ENCODE measurements around the gene SYNPR.

- TF ChIP-seq CTCF (IDR thresholded peaks at IDR 0.05): no peak
- no peak for TF ChIP-seq POLR2A (IDR thresholded peaks at IDR 0.05)
Measured at GRCh38 chr3:63441262-63441661, 163.2 kb downstream of the SYNPR start.
